IMR-90 (cell line): ENCODE measurements around the gene PSMB3. TPM values are rescaled to one million over a fixed set of nuclear protein-coding genes. Genes with fewer than 3 reads are reported as not detected.

Experiments used
- ATAC-seq: fragments of 200-7000 bp; cut with Tn5 transposase; 2 replicates; pipeline ENCODE4 v1.9.1; 2020; ENCODE audit warnings: low read depth, mild to moderate bottlenecking, moderate library complexity
- BruUV-seq: library from RNA; stranded (reverse); fragments of 400-500 nt; replicated peaks from 2 replicates; lab custom pipeline; 2021; lab: Mats Ljungman, UMichigan
- CTCF ChIA-PET: fragments of 300-600 bp; formaldehyde crosslinking; extraction: SDS; loops from one replicate; lab custom pipeline; 2021; ENCODE audit warnings: antibody characterized with exemption; lab: Yijun Ruan, JAX
- POLR2A ChIA-PET: fragments of 300-600 bp; sonication (Branson Sonifier 250); formaldehyde crosslinking; loops from one replicate; lab custom pipeline; 2022; ENCODE audit warnings: antibody characterized with exemption; ENCODE audit not compliant: unreplicated experiment; lab: Charles Lee
- DNase-seq: peaks from one replicate; pipeline ENCODE4 v3.0.0; 2013
- H2AFZ ChIP-seq: replicated peaks from 2 replicates; pipeline ENCODE3; 2013; ENCODE audit warnings: low read length, mild to moderate bottlenecking; ENCODE audit not compliant: poor library complexity
- H2AK5ac ChIP-seq: 2 replicates; pipeline ENCODE4 v1.6.1; 2013; ENCODE audit warnings: low read depth, low read length, inconsistent platforms
- H2AK9ac ChIP-seq: replicated peaks from 2 replicates; pipeline ENCODE3; 2013; ENCODE audit warnings: mild to moderate bottlenecking, low read depth, low read length, moderate library complexity; ENCODE audit not compliant: poor library complexity
- H2BK120ac ChIP-seq: 2 replicates; pipeline ENCODE4 v1.6.1; 2013; ENCODE audit warnings: low read depth, low read length, inconsistent platforms
- H2BK15ac ChIP-seq: 3 replicates; pipeline ENCODE4 v1.6.1; 2013; ENCODE audit warnings: low read depth, low read length, inconsistent platforms
- H2BK20ac ChIP-seq: 2 replicates; pipeline ENCODE4 v1.6.1; 2013; ENCODE audit warnings: low read depth, mild to moderate bottlenecking, inconsistent platforms, low read length, moderate library complexity
- H2BK5ac ChIP-seq: 2 replicates; pipeline ENCODE4 v1.6.1; 2013; ENCODE audit warnings: mild to moderate bottlenecking, low read depth, low read length, inconsistent platforms; ENCODE audit not compliant: poor library complexity, severe bottlenecking
- H3K14ac ChIP-seq: replicated peaks from 2 replicates; pipeline ENCODE4 v1.6.1; 2013; ENCODE audit warnings: low read depth, low read length, inconsistent platforms
- H3K18ac ChIP-seq: 2 replicates; pipeline ENCODE4 v1.6.1; 2013; ENCODE audit warnings: low read depth, low read length, control low read depth
- H3K23ac ChIP-seq: 2 replicates; pipeline ENCODE4 v1.6.1; 2013; ENCODE audit warnings: low read depth, low read length, inconsistent platforms
- H3K27ac ChIP-seq: 2 replicates; pipeline ENCODE4 v1.5.1; 2013; ENCODE audit warnings: mild to moderate bottlenecking, control low read depth, low read length; ENCODE audit not compliant: insufficient read depth
- H3K27me3 ChIP-seq: 2 replicates; pipeline ENCODE4 v1.6.1; 2013; ENCODE audit warnings: low read length; ENCODE audit not compliant: control insufficient read depth, insufficient read depth
- H3K36me3 ChIP-seq: 2 replicates; pipeline ENCODE4 v1.6.1; 2013; ENCODE audit warnings: low read length, mixed read lengths; ENCODE audit not compliant: control insufficient read depth, insufficient read depth
- H3K4ac ChIP-seq: 2 replicates; pipeline ENCODE4 v1.6.1; 2013; ENCODE audit warnings: low read depth, low read length, inconsistent platforms
- H3K4me1 ChIP-seq: 2 replicates; pipeline ENCODE4 v1.6.1; 2013; ENCODE audit warnings: low read length, mixed read lengths; ENCODE audit not compliant: control insufficient read depth, insufficient read depth
- H3K4me2 ChIP-seq: 2 replicates; pipeline ENCODE4 v1.6.1; 2013; ENCODE audit warnings: low read depth, mild to moderate bottlenecking, control low read depth, low read length, moderate library complexity
- H3K4me3 ChIP-seq: 2 replicates; pipeline ENCODE4 v1.5.1; 2013; ENCODE audit warnings: low read depth, mild to moderate bottlenecking, control low read depth, low read length, moderate library complexity; ENCODE audit not compliant: insufficient read depth
- H3K56ac ChIP-seq: 2 replicates; pipeline ENCODE4 v1.6.1; 2013; ENCODE audit warnings: low read length, inconsistent platforms; ENCODE audit not compliant: insufficient read depth; ENCODE audit errors: extremely low read depth
- H3K79me1 ChIP-seq, 2 experiments: 2 replicates each; pipeline ENCODE4 v1.6.1; 2013; ENCODE audit warnings: low read length in 2 of 2, inconsistent platforms in 1 of 2, low read depth in 1 of 2
- H3K9ac ChIP-seq: 2 replicates; pipeline ENCODE4 v1.6.1; 2013; ENCODE audit warnings: low read depth, low read length, control low read depth
- H3K9me1 ChIP-seq: 2 replicates; pipeline ENCODE4 v1.6.1; 2013; ENCODE audit warnings: low read length, inconsistent platforms; ENCODE audit not compliant: insufficient read depth
- H3K9me3 ChIP-seq: 2 replicates; pipeline ENCODE4 v1.6.1; 2013; ENCODE audit warnings: low read length; ENCODE audit not compliant: control insufficient read depth, insufficient read depth
- H4K20me1 ChIP-seq: 2 replicates; pipeline ENCODE4 v1.6.1; 2013; ENCODE audit warnings: low read length, inconsistent platforms; ENCODE audit not compliant: insufficient read depth
- H4K5ac ChIP-seq: 2 replicates; pipeline ENCODE4 v1.6.1; 2013; ENCODE audit warnings: mild to moderate bottlenecking, low read depth, low read length, control low read depth
- H4K8ac ChIP-seq, 2 experiments: 2 replicates each; pipeline ENCODE4 v1.6.1; 2013; ENCODE audit warnings: low read depth in 2 of 2, low read length in 2 of 2, control low read depth in 1 of 2, inconsistent platforms in 1 of 2
- H4K91ac ChIP-seq: 2 replicates; pipeline ENCODE4 v1.6.1; 2013; ENCODE audit warnings: low read depth, low read length, inconsistent platforms; ENCODE audit not compliant: insufficient read depth
- BHLHE40 ChIP-seq: fragments of 150-350 bp; IDR thresholded peaks from 2 replicates; pipeline ENCODE4 v1.6.1; 2016; ENCODE audit warnings: mild to moderate bottlenecking, low read depth, low read length
- CEBPB ChIP-seq: IDR thresholded peaks from 2 replicates; pipeline ENCODE4 v1.6.1; 2012; ENCODE audit warnings: low read depth, low read length, improper control_type of control experiment
- CHD1 ChIP-seq: IDR thresholded peaks from 2 replicates; pipeline ENCODE4 v1.6.1; 2012; ENCODE audit warnings: low read depth, low read length, improper control_type of control experiment
- CTCF ChIP-seq: conservative IDR thresholded peaks from 2 replicates; pipeline ENCODE4 v1.5.1; 2012; ENCODE audit warnings: mild to moderate bottlenecking, low read depth, low read length, improper control_type of control experiment
- FOS ChIP-seq: fragments of 150-350 bp; IDR thresholded peaks from 2 replicates; pipeline ENCODE4 v1.6.1; 2016; ENCODE audit warnings: low read depth, low read length
- MAFK ChIP-seq: IDR thresholded peaks from 2 replicates; pipeline ENCODE4 v1.6.1; 2012; ENCODE audit warnings: low read depth, low read length, improper control_type of control experiment
- MAZ ChIP-seq: IDR thresholded peaks from 2 replicates; pipeline ENCODE4 v1.6.1; 2012; ENCODE audit warnings: low read depth, mild to moderate bottlenecking, low read length, improper control_type of control experiment, moderate library complexity, borderline replicate concordance
- MXI1 ChIP-seq: IDR thresholded peaks from 2 replicates; pipeline ENCODE4 v1.6.1; 2012; ENCODE audit warnings: low read depth, mild to moderate bottlenecking, low read length, moderate library complexity, borderline replicate concordance
- NFE2L2 ChIP-seq: fragments of 150-350 bp; IDR thresholded peaks from 2 replicates; pipeline ENCODE4 v1.6.1; 2016; ENCODE audit warnings: low read depth, mild to moderate bottlenecking, low read length
- POLR2A ChIP-seq: IDR thresholded peaks from 2 replicates; pipeline ENCODE4 v1.6.1; 2012; ENCODE audit warnings: mild to moderate bottlenecking, low read depth, low read length
- RAD21 ChIP-seq: IDR thresholded peaks from 2 replicates; pipeline ENCODE4 v1.6.1; 2012; ENCODE audit warnings: low read length, improper control_type of control experiment
- RCOR1 ChIP-seq: IDR thresholded peaks from 2 replicates; pipeline ENCODE4 v1.6.1; 2012; ENCODE audit warnings: mild to moderate bottlenecking, low read length, improper control_type of control experiment; ENCODE audit not compliant: insufficient replicate concordance
- RFX5 ChIP-seq: IDR thresholded peaks from 2 replicates; pipeline ENCODE4 v1.8.0; 2012; ENCODE audit warnings: low read depth, mild to moderate bottlenecking, low read length, moderate library complexity
- SMC3 ChIP-seq: fragments of 150-350 bp; IDR thresholded peaks from 2 replicates; pipeline ENCODE4 v1.6.1; 2016; ENCODE audit warnings: low read depth, mild to moderate bottlenecking, antibody characterized with exemption, low read length, moderate library complexity
- WGBS, 2 experiments: methylation state at CpG; one replicate each; pipeline versions ENCODE4 v1.1.5 to v1.1.7; 2013; ENCODE audit warnings: missing lambda C conversion rate in 2 of 2; ENCODE audit not compliant: insufficient read length in 1 of 2; ENCODE audit errors: extremely low coverage in 2 of 2; 5-methylcytosine and 5-hydroxymethylcytosine counted together
- dilution Hi-C: fragments of 300-500 bp; cut with HindIII; formaldehyde crosslinking; loops from one replicate; pipeline ENCODE4 v1.14.3; 2018; ENCODE audit warnings: low sequenced_read_pairs; ENCODE audit not compliant: unreplicated experiment
- in situ Hi-C: fragments of 300-500 bp; cut with MboI; formaldehyde crosslinking; loops from 3 replicates; pipeline ENCODE4 v1.14.3; 2019; ENCODE audit warnings: low sequenced_read_pairs, inconsistent platforms, mixed read lengths
- intact Hi-C: fragments of 100-400 bp; cut with micrococcal nuclease; formaldehyde crosslinking; loops from 2 replicates; pipeline ENCODE4 v1.10.0; 2022
- polyA plus RNA-seq, 3 experiments: library from polyadenylated mRNA; depleted of rRNA; stranded (reverse); fragments of >200 nt; gene quantifications; 2 replicates each; pipeline ENCODE4 v1.2.3, GENCODE V29; 2012; ENCODE audit warnings: low replicate concordance in 1 of 3
- total RNA-seq: library from RNA; depleted of rRNA; stranded (reverse); fragments of >200 nt; gene quantifications from 2 replicates; pipeline ENCODE4 v1.2.3, GENCODE V29; 2012
- TF ChIP-seq, protein P1 (sequence below): fragments of 150-350 bp; IDR thresholded peaks from 2 replicates; pipeline ENCODE4 v1.6.1; 2016; ENCODE audit warnings: low read depth, mild to moderate bottlenecking, low read length, moderate library complexity, borderline replicate concordance

The PSMB3 gene
- total and polyA plus RNA-seq, 2 of the 4 experiments (the other 2 are of a cell fraction), result 480 to 828 TPM

DNA sequence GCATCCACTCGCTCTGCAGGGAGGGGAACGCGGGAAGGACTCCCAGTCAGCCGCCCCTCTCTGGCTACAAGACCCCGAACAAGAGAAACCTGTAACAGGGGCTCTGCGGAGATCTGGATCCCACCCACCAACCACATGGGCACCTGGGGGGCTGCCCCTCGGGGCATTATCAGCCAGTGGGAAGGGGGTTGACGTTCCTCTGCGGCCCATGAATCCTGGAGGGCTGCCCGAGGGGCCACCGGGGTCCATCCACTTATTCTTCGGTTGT is 2.6 kb upstream of the PSMB3 start:
- Histone ChIP-seq H4K8ac (peak overlapping the region; percentile 70 to 84; a peak in 2 of 4 replicates), H2BK120ac (no peak overlapping the region), H2AFZ (peak overlapping the region; percentile 90), H3K4me2 (peak overlapping the region; percentile 81), H2BK5ac (no peak overlapping the region), H4K5ac (peak overlapping the region; percentile 15; the same call in 1 of the 2 replicates), H3K27me3 (no peaks in the 10 kb centered on the region), H3K27ac (peak overlapping the region; percentile 24; the same call in 1 of the 2 replicates), H2AK9ac (peak overlapping the region; percentile 99), H3K4ac (peak overlapping the region; percentile 47), H2BK20ac (no peak overlapping the region), H3K4me3 (peak overlapping the region; percentile 91), H3K4me1 (peaks cover 12% of the 10 kb centered on the region), H2AK5ac (0 out of 2 replicates have a peak overlapping the region, but pooled peaks have one; percentile 62), H3K79me1 (peaks cover 4 to 49% of the 10 kb centered on the region in 2 experiments; a peak in 3 of 4 replicates), H2BK15ac (no peak overlapping the region), H3K56ac (no peak overlapping the region), H3K36me3 (peaks cover 2% of the 10 kb centered on the region), H4K91ac (0 out of 2 replicates have a peak overlapping the region, but pooled peaks have one; percentile 53), H3K23ac (no peak overlapping the region), H4K20me1 (peaks cover 28% of the 10 kb centered on the region), H3K9me1 (peaks cover 12% of the 10 kb centered on the region), H3K9me3 (no peaks in the 10 kb centered on the region), H3K18ac (no peak overlapping the region), H3K14ac (0 out of 2 replicates have a peak overlapping the region, but pooled peaks have one; percentile 13), H3K9ac (peak overlapping the region; percentile 70; the same call in 1 of the 2 replicates)
- dilution Hi-C loops, result no loop called here
- TF ChIP-seq FOS (no peak), BHLHE40 (no peak), POLR2A (no peak), RCOR1 (no peak), RFX5 (no peak), SMC3 (no peak), RAD21 (no peak), MAZ (no peak), NFE2L2 (no peak), MAFK (no peak), CTCF (no peak), CEBPB (no peak), MXI1 (no peak), CHD1 (no peak)
- TF ChIP-seq, protein P1, sequence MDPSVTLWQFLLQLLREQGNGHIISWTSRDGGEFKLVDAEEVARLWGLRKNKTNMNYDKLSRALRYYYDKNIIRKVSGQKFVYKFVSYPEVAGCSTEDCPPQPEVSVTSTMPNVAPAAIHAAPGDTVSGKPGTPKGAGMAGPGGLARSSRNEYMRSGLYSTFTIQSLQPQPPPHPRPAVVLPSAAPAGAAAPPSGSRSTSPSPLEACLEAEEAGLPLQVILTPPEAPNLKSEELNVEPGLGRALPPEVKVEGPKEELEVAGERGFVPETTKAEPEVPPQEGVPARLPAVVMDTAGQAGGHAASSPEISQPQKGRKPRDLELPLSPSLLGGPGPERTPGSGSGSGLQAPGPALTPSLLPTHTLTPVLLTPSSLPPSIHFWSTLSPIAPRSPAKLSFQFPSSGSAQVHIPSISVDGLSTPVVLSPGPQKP, result no peak
- DNase-seq, result no peak
- WGBS, 2 experiments, result no CpG with 5 or more reads among the region's 12 CpGs
- intact Hi-C loops, result loop anchor here (5.0 kb wide), 1 partner anchor 122 kb away; the partner anchor contains the start of gene LASP1
- ChIA-PET POLR2A (no interaction called here), CTCF (interaction anchor here (0.9 kb wide), 1 partner anchor 14 kb away, joined by 3 read pairs; no protein-coding TSS in a partner anchor)
- in situ Hi-C loops, result no loop called here
- BruUV-seq, result no TSS peak
- no peak for ATAC-seq
